HG03045 (cell line): Measurements from ENCODE around the gene RFPL4A.
"Not testable (repeated sequence)": the region's sequence is repeated elsewhere in the genome, so short reads cannot be mapped to it uniquely, and the experiment has no call there.

ENCODE experiments used
- ATAC-seq: cut with Tn5 transposase; IDR thresholded peaks from one replicate; pipeline ENCODE4 v1.9.1; 2021; ENCODE audit warnings: mild to moderate bottlenecking, moderate library complexity; ENCODE audit not compliant: unreplicated experiment

The RFPL4A gene

DNA sequence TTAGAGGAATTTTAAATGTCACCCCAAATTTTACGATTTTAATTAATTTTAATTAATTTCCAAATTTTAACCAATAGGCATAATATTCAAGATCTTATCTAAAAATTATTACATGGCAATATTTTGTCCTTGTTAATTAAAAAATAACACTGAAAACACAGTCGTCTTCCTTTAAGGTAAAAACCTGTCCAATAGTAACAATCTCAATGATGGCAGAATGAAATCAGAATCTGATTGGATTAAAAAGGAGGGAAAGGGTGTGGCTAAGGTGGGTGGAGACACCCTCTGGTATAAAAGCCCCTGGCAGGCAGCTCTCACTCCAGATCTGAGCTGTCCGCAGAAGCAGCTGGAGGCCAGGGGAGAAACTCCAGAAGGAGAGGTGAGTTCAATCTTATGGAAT lies at the start of gene RFPL4A:
Gene RFPL4A, plus strand, starts transcription at position 301 of the 400 bp plus-strand sequence. CDS start 2,704 bp downstream, outside the sequence.
- not testable (repeated sequence) for ATAC-seq

DNA sequence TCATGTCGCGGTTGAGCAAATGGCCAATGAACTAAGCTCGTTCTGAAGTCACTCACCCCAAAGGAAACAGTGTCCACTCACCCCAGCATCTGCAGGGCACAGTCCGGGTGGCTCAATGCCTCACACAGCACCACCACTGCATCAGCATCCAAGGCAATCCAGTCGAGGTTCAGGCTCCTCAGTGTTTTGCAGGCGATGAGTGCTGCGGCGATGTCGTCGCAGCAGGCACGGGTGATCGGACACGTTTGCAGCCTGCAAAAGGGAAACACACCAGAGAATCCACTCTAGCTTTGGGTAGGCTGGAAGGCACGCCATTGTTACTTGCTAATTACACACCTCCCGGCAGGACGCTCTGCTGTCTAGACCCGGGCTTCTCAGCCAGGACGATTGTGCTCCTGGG lies 47.2 kb upstream of the RFPL4A start:
- no peak for ATAC-seq

DNA sequence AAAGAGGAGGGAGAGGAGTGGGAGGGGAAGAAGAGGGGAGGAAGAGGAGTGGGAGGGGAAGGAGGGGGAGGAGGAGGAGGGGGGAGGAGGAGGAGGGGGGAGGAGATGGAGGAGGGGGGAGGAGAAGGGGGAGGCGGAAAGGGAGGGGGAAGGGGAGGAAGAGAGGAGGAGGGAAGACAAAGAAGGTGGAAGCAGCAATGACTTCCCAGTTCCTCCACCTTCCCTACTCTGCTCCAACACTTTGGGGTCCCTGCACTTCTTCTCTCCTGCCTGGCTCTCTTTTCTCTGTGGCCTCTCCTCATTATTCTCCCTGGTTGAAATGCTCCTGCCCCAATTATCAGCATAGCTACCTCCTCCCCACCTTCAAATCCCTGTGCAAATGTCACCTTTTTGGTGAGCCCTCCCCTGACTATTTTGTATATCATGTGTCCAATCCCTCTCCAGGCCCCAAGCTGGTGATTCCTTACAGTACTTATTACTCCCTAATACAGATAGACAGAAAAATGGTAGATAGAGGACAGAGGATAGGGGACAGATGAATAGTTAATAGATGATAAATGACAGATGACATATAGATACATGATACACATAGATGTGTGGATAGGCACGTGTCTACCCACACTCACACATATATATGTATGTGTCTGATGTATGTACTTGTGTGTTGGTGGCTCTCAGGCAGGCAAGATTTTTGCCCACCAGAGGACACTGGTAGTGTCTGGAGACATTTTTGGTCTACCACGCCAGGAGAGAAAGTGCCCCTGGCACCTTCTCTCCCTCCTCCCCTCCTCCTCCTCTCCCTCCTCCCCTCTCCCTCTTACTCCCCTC lies 45.9 kb upstream of the RFPL4A start:
- ATAC-seq, result no peak

DNA sequence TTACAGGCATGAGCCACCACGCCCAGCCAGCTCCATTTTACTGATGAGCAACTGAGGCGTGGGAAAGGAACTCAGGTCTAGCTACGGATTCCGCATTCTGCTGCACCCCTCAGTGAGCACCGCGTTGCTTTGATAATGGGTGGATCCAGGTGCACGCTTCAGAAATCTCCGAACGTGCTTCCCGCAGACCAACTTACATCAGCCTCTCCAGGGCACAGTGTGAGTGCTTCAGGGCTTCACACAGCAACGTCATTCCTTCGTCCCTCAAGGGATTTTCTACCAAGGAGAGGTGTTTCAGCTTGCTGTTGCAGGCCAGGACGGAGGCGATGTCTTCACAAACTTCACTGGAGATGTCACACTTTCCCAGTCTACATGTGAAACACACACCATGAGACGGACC lies 42.4 kb upstream of the RFPL4A start:
- ATAC-seq, result no peak

DNA sequence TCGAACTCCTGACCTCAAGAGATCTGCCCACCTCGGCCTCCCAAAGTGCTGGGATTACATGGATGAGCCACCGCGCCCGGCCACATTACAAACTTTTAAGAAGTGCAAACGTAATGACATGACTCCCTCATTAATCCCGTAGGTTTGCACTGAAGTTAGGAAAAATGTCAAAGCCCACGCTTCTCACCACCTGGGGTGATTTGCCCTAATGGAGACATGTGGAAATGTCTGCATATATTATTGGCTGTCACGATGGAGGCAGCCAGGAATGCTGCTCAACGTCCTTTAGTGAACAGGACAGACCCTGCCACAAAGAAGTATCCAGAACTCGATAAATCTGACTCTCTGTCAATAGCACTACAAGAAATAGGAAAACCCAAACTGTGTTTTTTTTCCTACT lies 41.6 kb upstream of the RFPL4A start:
- ATAC-seq, result no peak

DNA sequence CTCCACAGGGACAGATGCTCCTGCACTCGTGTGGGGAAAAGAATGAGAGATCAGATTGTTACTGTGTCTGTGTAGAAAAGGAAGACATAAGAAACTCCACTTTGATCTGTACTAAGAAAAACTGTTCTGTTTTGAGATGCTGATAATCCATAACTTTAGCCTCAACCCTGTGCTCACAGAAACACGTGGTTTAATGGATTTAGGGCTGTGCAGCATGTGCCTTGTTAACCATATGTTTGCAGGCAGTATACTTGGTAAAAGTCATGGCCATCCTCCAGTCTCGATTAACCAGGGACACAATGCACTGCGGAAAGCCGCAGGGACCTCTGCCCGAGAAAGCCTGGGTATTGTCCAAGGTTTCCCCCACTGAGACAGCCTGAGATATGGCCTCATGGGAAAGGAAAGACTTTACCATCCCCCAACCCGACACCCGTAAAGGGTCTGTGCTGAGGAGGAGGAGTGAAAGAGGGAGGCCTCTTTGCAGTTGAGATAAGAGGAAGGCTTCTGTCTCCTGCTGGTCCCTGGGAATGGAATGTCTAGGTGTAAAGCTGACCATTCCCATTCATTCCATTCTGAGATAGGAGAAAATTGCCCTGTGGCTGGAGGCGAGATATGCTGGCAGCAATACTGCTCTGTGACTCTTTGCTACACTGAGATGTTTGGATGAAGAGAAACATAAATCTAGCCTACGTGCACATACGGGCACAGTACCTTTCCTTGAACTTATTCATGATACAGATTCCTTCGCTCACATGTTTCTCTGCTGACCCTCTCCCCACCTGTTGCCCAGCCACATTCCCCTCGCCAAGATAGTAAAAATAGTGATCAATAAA lies 40.8 kb upstream of the RFPL4A start:
- ATAC-seq, result not testable (repeated sequence)

DNA sequence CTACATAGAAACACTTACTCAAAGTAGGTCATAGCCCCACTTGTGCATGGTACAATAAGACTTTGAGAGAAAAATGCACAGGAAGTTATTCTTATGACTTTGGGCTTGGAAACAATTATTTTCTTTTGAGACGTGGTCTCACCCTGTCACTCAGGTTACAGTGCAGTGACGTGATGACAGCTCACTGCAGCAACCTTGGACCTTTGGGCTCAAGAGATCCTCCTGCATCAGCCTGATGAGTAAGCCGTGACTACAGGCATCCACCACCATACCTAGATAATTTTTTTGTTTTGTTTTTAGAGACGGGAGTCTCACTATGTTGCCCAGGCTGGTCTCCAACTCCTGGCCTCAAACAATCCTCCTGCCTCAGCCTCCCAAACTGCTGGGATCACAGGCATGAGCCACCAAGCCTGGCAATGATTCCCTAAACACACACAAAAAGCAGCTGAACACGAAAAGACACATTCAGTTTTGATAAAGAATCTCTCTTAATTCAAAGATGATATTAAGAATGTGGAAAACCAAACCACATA lies 38.6 kb upstream of the RFPL4A start:
- no peak for ATAC-seq

DNA sequence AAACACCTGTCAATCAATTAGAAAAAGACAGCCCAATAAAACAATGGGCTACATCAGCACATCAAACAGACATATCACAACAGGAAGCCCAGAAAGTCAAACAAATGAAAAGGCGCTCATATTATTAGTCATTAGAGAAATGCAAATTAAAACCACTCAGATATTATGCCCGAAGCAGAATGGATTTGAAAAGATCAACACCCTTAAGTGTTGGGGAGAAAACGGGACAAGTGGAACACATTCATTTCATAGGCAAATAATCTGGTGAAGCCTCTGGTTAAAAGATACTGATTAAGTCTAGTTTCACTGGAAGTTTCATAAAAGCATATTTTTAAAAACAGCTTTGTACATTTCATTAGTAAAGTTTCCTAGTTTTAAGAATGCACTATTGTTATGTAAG lies 38.1 kb upstream of the RFPL4A start:
- no peak for ATAC-seq

DNA sequence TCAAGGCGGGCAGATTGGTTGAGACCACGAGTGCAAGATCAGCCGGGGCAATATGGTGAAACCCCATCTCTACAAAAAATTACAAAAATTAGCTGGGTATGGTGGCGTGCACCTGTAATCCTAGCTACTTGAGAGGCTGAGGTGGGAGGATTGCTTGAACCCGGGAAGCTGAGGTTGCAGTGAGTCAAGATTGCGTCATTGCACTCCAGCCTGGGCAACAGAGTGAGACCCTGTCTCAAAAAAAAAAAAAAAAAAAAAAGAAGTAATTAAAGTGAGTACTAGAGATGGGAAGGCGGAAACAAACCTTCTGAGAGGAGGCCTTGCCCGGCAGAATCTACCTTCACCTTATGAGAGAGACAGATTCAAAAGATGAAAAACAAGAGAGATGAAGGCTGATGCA lies 35.4 kb upstream of the RFPL4A start:
- ATAC-seq, result no peak

DNA sequence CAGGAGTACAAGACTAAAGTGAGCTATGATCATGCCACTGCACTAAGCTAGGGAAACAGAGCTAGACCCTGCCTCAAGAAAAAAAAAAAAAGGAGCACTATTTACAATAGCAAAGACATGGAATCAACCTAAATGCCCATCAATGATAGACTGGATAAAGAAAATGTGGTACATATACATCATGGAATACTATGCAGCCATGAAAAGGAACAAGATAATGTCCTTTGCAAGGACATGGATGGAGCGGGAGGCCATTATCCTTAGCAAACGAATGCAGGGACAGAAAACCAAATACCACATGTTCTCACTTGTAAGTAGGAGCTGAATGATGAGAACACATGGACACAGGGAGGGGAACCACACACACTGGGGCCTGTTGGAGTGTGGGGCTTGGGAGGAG lies 28.5 kb upstream of the RFPL4A start:
- ATAC-seq, result not testable (repeated sequence)

DNA sequence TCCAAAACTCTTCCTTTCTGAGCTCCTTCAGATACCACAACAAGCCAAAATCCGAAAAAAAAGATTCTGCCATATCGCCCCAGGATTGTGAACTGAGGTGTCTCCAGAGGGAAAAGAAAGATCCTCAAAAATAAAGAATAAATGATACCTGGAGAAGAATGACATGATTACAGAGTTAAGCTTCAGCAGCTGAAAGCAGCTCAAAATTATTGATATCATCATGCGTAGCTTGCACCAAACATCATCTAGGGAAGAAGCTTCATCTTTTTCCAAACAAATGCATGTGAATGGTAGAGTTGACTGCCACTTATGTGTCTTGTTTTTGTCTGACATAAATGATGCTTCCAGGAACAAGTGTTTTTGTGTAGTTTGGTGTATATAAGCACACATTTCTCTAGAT lies 20.6 kb upstream of the RFPL4A start, which contains the start of gene NLRP9:
Gene NLRP9, minus strand, starts transcription at position 101 of the 400 bp plus-strand sequence. Its CDS starts 28 bp downstream, at position 73.
- ATAC-seq, result no peak

DNA sequence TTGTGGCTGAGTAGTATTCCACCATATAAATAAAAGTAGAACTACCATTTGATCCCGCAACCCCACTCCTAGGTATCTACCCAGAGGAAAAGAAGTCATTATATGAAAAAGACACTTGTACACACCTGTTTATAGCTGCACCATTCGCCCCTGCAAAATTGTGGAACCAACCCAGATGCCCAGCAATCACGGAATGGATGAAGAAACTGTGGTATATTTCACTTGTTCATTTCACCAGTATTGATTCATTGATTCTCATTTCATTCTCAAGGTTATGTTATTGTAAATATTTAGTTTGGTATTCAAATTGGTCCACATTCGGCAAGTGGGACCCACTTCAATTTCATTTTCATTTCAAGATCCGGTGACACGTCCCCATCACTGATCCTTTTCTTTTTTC lies 8.2 kb upstream of the RFPL4A start:
- ATAC-seq, result no peak

DNA sequence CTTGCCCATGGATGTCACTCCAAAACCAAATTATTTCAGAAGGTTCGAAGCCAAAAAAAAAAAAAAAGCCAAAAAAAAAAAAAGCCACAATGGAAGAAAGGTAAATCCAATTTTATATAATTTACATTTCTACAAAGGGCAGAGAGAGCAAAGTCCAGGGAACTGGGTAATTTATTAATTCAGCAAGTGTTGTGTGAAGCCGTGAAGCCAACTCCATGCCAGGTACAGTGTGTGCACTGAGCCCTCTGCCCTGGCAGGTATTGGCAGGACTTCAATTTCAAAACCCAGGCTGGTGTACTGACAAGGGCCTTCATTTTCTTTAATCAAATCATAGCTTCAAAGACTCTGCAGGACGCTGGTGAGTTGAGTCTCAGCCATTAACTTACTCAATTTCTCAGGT lies 5.5 kb upstream of the RFPL4A start:
- no peak for ATAC-seq

DNA sequence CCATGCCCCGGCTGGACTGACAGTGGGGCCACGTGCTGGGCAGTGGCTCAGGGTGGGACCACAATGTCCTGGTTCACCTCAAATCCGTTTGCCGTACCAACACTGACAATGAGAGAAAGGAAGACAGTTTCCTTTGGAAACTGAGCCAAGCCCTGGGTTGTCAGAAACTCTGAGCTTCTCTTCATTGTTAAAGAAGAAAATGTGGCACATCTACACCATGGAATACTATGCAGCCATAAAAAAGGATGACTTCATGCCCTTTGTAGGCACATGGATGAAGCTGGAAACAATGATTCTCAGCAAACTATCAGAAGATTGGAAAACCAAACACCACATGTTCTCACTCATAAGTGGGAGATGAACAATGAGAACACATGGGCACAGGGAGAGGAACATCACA lies 2.1 kb upstream of the RFPL4A start:
- not testable (repeated sequence) for ATAC-seq

DNA sequence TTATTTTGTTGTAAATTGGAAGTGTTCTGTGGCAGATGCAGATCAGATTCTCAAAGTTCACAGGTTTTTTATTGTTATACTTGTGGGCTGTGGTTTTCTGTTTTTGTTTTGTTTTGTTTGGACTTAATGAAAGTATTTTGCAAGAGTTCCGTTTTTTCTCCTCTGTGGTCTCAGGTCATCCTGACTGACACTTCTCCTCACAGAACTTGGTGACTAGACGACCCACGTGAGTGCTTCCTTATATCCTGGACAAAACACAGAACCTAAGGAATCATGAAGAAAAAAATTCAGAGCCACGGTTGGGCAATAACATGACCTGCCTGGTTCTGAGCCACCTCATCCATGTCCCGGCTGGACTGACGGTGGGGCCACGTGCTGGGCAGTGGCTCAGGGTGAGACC lies 7.6 kb downstream of the RFPL4A start:
- ATAC-seq, result no peak

DNA sequence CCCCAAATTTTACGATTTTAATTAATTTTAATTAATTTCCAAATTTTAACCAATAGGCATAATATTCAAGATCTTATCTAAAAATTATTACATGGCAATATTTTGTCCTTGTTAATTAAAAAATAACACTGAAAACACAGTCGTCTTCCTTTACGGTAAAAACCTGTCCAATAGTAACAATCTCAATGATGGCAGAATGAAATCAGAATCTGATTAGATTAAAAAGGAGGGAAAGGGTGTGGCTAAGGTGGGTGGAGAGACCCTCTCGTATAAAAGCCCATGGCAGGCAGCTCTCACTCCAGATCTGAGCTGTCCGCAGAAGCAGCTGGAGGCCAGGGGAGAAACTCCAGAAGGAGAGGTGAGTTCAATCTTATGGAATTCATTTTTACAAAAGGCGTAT lies 9.9 kb downstream of the RFPL4A start, which contains the start of gene RFPL4AL1:
Gene RFPL4AL1, plus strand, starts transcription at position 301 of the 400 bp plus-strand sequence. CDS start 2,687 bp downstream, outside the sequence.
- ATAC-seq, result not testable (repeated sequence)

DNA sequence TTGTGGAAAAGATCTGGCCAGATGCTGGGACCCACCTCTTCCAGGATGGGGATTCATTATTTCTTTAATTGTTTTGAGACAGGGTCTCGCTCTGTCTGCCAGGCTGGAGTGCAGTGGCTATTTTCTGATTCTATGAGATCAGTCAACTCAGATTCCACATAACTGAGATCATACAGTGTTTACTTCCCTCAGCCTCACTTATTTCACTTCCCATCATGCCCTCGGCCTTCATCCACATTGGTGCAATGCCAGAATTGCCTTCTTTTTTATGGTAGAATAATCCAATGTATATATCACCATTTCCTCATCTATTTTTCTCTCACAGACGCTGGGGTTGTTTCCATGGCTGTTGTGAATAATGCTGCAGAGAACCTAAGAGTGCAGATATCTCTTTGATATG lies 10.7 kb downstream of the RFPL4A start:
- ATAC-seq, result not testable (repeated sequence)

DNA sequence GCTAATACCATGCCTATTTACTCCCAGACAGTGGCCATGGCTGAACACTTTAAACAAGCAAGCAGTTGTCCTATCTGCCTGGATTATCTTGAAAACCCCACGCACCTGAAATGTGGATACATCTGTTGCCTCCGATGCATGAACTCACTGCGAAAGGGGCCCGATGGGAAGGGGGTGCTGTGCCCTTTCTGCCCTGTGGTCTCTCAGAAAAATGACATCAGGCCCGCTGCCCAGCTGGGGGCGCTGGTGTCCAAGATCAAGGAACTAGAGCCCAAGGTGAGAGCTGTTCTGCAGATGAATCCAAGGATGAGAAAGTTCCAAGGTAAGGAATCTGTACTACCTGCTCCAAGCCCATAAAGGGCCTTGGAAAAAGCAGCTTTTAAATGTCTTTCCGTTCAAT lies 18.6 kb downstream of the RFPL4A start:
- ATAC-seq, result no peak

DNA sequence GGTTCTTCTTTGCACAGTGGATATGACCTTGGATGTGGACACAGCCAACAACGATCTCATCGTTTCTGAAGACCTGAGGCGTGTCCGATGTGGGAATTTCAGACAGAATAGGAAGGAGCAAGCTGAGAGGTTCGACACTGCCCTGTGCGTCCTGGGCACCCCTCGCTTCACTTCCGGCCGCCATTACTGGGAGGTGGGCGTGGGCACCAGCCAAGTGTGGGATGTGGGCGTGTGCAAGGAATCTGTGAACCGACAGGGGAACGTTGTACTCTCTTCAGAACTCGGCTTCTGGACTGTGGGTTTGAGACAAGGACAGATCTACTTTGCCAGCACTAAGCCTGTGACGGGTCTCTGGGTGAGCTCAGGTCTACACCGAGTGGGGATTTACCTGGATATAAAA lies 19.4 kb downstream of the RFPL4A start:
- ATAC-seq, result no peak

DNA sequence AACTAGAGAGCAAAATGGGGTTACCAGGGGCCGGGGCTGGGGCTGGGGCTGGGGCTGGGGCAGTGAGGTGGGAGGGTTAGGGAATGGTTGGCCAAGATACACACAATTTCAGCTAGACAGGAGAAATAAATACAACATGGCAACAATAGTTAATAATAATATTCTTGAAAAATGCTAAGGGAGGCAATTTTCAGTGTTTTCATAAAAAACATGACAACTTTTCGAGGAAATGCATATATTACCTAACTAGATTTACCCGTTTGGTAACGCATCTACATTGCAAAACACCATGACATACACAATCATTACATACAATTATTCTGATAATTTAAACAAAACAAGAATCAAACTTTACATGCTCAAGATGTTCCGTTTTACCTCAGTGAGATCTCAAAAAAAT lies 22.2 kb downstream of the RFPL4A start:
- ATAC-seq, result no peak

DNA sequence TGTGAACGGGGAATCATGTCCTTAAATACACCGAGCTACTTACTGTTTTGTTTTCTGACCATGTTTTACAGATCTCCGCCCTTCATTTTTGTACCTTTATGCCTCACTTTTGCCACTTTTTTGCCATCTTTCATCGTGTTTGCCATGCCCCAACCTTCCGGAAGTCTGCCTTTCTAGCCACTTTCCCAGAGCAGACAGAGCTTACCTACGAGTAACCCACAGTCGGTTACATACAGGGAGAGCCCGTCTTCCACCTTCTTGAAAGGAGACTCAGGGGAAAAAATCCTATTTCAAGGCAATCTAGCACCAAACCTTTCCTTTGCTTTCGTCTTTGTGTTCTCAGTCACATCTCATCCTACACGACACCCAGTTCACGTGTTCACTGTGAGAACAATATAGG lies 36.1 kb downstream of the RFPL4A start:
- ATAC-seq, result no peak
